Gastrocnemius medialis (tissue), 4 donors: Measurements from ENCODE around the gene SH2D5. TPM values are rescaled to one million over a fixed set of nuclear protein-coding genes. Genes with fewer than 3 reads are reported as not detected.

ENCODE experiments used
- ATAC-seq, 2 donors: fragments of 150-250 bp; one replicate each; pipeline ENCODE4 v1.9.1; 2016
- DNase-seq, 2 donors: peaks; one replicate each; pipeline ENCODE4 v3.0.0-alpha.2; 2019
- H3K27ac ChIP-seq, 4 donors: fragments of 200-600 bp; sonication (generic); 1 replicate in 1 of 4; 2 replicates in 3 of 4; pipeline ENCODE4 v1.5.1; 2016 to 2018; ENCODE audit warnings: mild to moderate bottlenecking in 2 of 4, moderate library complexity in 1 of 4
- H3K27me3 ChIP-seq, 3 donors: fragments of 200-600 bp; sonication (generic) in 2 of 3; 1 replicate in 1 of 3; 2 replicates in 2 of 3; pipeline versions ENCODE4 v1.5.1 to v1.6.0; 2016 to 2019; ENCODE audit warnings: mild to moderate bottlenecking in 1 of 3, moderate library complexity in 1 of 3
- H3K36me3 ChIP-seq, 2 donors: fragments of 200-600 bp; sonication (generic) in 1 of 2; one replicate each; pipeline ENCODE4 v1.5.1; 2017 to 2018
- H3K4me1 ChIP-seq, 2 donors: fragments of 200-600 bp; sonication (generic) in 1 of 2; one replicate each; pipeline ENCODE4 v1.5.1; 2016 to 2017; ENCODE audit warnings: mild to moderate bottlenecking in 2 of 2
- H3K4me3 ChIP-seq, 4 donors: fragments of 200-600 bp; sonication (generic) in 3 of 4; 1 replicate in 1 of 4; 2 replicates in 3 of 4; pipeline ENCODE4 v1.5.1; 2016 to 2019; ENCODE audit warnings: mild to moderate bottlenecking in 2 of 4
- H3K9me3 ChIP-seq, 3 donors: fragments of 200-600 bp; sonication (generic) in 2 of 3; 1 replicate in 1 of 3; 2 replicates in 2 of 3; pipeline ENCODE4 v1.5.1; 2016 to 2019
- CTCF ChIP-seq, 5 experiments: fragments of 450-650 bp in 3 of 5; fragments of 200-600 bp in 2 of 5; sonication (generic) in 2 of 5; IDR thresholded peaks in 4 of 5; conservative IDR thresholded peaks in 1 of 5; 1 replicate in 4 of 5; 2 replicates in 1 of 5; pipeline ENCODE4 v1.5.1; 2016 to 2019; ENCODE audit warnings: antibody characterized with exemption in 5 of 5, mild to moderate bottlenecking in 3 of 5, moderate library complexity in 3 of 5
- POLR2A ChIP-seq, 2 donors: fragments of 450-650 bp; IDR thresholded peaks; one replicate each; pipeline ENCODE4 v1.6.1; 2017; ENCODE audit warnings: antibody characterized with exemption in 2 of 2, mild to moderate bottlenecking in 2 of 2, moderate library complexity in 2 of 2
- in situ Hi-C, 4 donors: fragments of 200-750 bp; cut with MboI; loops; one replicate each; pipeline versions ENCODE4 v1.15.0 to v1.8.0; 2017; ENCODE audit warnings: low sequenced_read_pairs in 4 of 4
- intact Hi-C: fragments of 100-400 bp; cut with DNase I; formaldehyde crosslinking; loops from one replicate; pipeline ENCODE4 v1.15.1; 2023; ENCODE audit warnings: low total_unique reads
- total RNA-seq, 4 donors: library from RNA; depleted of rRNA; stranded (reverse); fragments of >200 nt; gene quantifications; one replicate each; pipeline versions ENCODE4 v1.1.0 to v1.2.3, GENCODE V29; 2016

SH2D5 gene
- total RNA-seq, 4 donors from 2014 or later: 0.53 TPM; not detected in 3

GRCh38 chr1:20767271-20767670, 34.8 kb upstream of the SH2D5 start:
- intact Hi-C loops: no loop called here
- in situ Hi-C loops: loop anchor here in 1 of 4 donors (25.0 kb wide), 1 partner anchor 1605 kb away; no protein-coding TSS in a partner anchor
- no peak for TF ChIP-seq CTCF (IDR thresholded peaks at IDR 0.05 in 4 of 5, conservative IDR thresholded peaks at IDR 0.05 in 1 of 5)
- TF ChIP-seq POLR2A (IDR thresholded peaks at IDR 0.05): no peak

DNA sequence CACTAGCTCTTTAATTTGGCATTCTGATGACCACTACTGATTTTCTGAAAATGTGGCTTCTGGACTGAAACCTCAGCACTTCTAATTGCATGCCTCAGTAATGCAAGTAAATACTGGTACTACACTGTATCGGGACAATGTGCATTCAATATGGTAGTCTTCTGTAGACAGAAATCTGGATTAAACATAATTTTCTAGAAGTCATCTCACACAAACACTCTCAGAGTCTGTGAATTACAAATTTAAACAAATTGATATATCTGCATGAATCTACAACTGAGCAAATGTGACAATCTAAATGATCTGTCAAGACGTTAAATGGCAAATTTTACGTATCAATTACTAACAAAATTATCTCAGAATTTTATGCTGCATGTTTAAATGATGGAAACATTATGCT, 30.9 kb upstream of the SH2D5 start:
- intact Hi-C loops (no loop called here), in situ Hi-C loops (loop anchor here in 1 of 4 donors (25.0 kb wide), 1 partner anchor 1601 kb away; no protein-coding TSS in a partner anchor)
- Histone ChIP-seq H3K27me3 (no peaks in the 10 kb centered on the region), H3K36me3 (peaks cover 7 to 91% of the 10 kb centered on the region in 2 donors), H3K27ac (no peak overlapping the region), H3K4me1 (peaks cover 15 to 17% of the 10 kb centered on the region in 2 donors), H3K9me3 (no peaks in the 10 kb centered on the region), H3K4me3 (no peak overlapping the region)
- ATAC-seq (no peak), DNase-seq (no peak)
- TF ChIP-seq CTCF (IDR thresholded peaks at IDR 0.05 in 4 of 5, conservative IDR thresholded peaks at IDR 0.05 in 1 of 5) (no peak), POLR2A (IDR thresholded peaks at IDR 0.05) (no peak)

More at GRCh38 chr1:20767271-20767670, 34.8 kb upstream of the SH2D5 start:
- Histone ChIP-seq H3K4me1 (peaks cover 24 to 25% of the 10 kb centered on the region in 2 donors), H3K27ac (peak overlapping the region; percentile 64 to 73 (median 67)), H3K36me3 (peaks cover 7 to 90% of the 10 kb centered on the region in 2 donors), H3K4me3 (no peak overlapping the region), H3K9me3 (no peaks in the 10 kb centered on the region), H3K27me3 (no peaks in the 10 kb centered on the region)
- DNase-seq (peak; percentile 15 to 25), ATAC-seq (peak; percentile 95)

- TF ChIP-seq POLR2A (IDR thresholded peaks at IDR 0.05) (no peak), CTCF (IDR thresholded peaks at IDR 0.05 in 4 of 5, conservative IDR thresholded peaks at IDR 0.05 in 1 of 5) (no peak)
- Histone ChIP-seq H3K27ac (no peak overlapping the region), H3K4me1 (no peaks in the 10 kb centered on the region), H3K9me3 (no peaks in the 10 kb centered on the region), H3K4me3 (no peak overlapping the region), H3K27me3 (no peaks in the 10 kb centered on the region), H3K36me3 (peaks cover 7 to 98% of the 10 kb centered on the region in 2 donors)
- no peak for ATAC-seq
- DNase-seq: no peak
- in situ Hi-C loops: loop anchor here in 1 of 4 donors (25.0 kb wide), 1 partner anchor 1598 kb away; no protein-coding TSS in a partner anchor
- intact Hi-C loops: no loop called here
Measured at GRCh38 chr1:20760322-20760721, 27.8 kb upstream of the SH2D5 start.

GRCh38 chr1:20753589-20753988, 21.1 kb upstream of the SH2D5 start:
- peaks cover 0 to 5% of the 10 kb centered on the region in 2 donors for H3K4me1 ChIP-seq
- no peak overlapping the region for H3K27ac ChIP-seq
- TF ChIP-seq CTCF (IDR thresholded peaks at IDR 0.05 in 4 of 5, conservative IDR thresholded peaks at IDR 0.05 in 1 of 5): no peak
- TF ChIP-seq POLR2A (IDR thresholded peaks at IDR 0.05): no peak
- peaks cover 0 to 73% of the 10 kb centered on the region in 2 donors for H3K36me3 ChIP-seq
- no peak for ATAC-seq
- no peaks in the 10 kb centered on the region for H3K9me3 ChIP-seq
- in situ Hi-C loops: loop anchor here in 1 of 4 donors (25.0 kb wide), 1 partner anchor 1591 kb away; no protein-coding TSS in a partner anchor
- intact Hi-C loops: no loop called here
- no peak overlapping the region for H3K4me3 ChIP-seq
- H3K27me3 ChIP-seq: no peaks in the 10 kb centered on the region
- no peak for DNase-seq
